Measurements from ENCODE around the gene SNX9.
"Not testable (repeated sequence)": the region's sequence is repeated elsewhere in the genome, so short reads cannot be mapped to it uniquely, and the experiment has no call there.

SNX9 gene

GRCh38 chr6:157946865-157947532 lies 124.0 kb downstream of the SNX9 start:
- Histone ChIP-seq H3K9ac (ENCODE audit: low read length) (no peak overlapping the region), H3K4me2 (ENCODE audit: low read length) (no peak overlapping the region), H3K27ac (ENCODE audit: low read depth, low read length, poor library complexity, severe bottlenecking) (no peak overlapping the region), H3K79me2 (ENCODE audit: insufficient read depth, low read length) (no peaks in the 10 kb centered on the region), H3K4me1 (ENCODE audit: insufficient read depth, low read length, severe bottlenecking) (no peaks in the 10 kb centered on the region), H3F3A (ENCODE audit: insufficient read depth, low read length) (no peaks in the 10 kb centered on the region), H2AFZ (ENCODE audit: low read length) (no peak overlapping the region), H3K4me3 (ENCODE audit: low read depth, low read length, poor library complexity, severe bottlenecking) (no peak overlapping the region), H3K36me3 (ENCODE audit: insufficient read depth, low read length) (no peaks in the 10 kb centered on the region; the same call in 1 of the 2 replicates), H4K20me1 (ENCODE audit: insufficient read depth, low read length) (no peaks in the 10 kb centered on the region), H3K27me3 (ENCODE audit: insufficient read depth, low read length) (peaks cover 4% of the 10 kb centered on the region; the same call in 1 of the 2 replicates), H3K9me3 (ENCODE audit: low read length) (no peaks in the 10 kb centered on the region), H3K9me2 (ENCODE audit: low read depth, low read length) (no peaks in the 10 kb centered on the region)
- TF ChIP-seq CTCF (IDR thresholded peaks at IDR 0.05; ENCODE audit: low read length) (peak; percentile 53), EZH2 (IDR thresholded peaks at IDR 0.05; ENCODE audit: borderline replicate concordance, low read length) (no peak)

- not testable (repeated sequence) for H3K4me2 ChIP-seq (ENCODE audit: low read length); H2AFZ ChIP-seq (ENCODE audit: low read length); H3F3A ChIP-seq (ENCODE audit: insufficient read depth, low read length); H3K4me3 ChIP-seq (ENCODE audit: low read depth, low read length, poor library complexity, severe bottlenecking); H3K9me3 ChIP-seq (ENCODE audit: low read length); H3K27me3 ChIP-seq (ENCODE audit: insufficient read depth, low read length); H3K4me1 ChIP-seq (ENCODE audit: insufficient read depth, low read length, severe bottlenecking); H3K36me3 ChIP-seq (ENCODE audit: insufficient read depth, low read length); H3K27ac ChIP-seq (ENCODE audit: low read depth, low read length, poor library complexity, severe bottlenecking); H3K79me2 ChIP-seq (ENCODE audit: insufficient read depth, low read length); H3K9me2 ChIP-seq (ENCODE audit: low read depth, low read length); H4K20me1 ChIP-seq (ENCODE audit: insufficient read depth, low read length); H3K9ac ChIP-seq (ENCODE audit: low read length)
These were observed 127.9 kb downstream of the SNX9 start for GRCh38 chr6:157950899-157951298.

- no peaks in the 10 kb centered on the region for H3K9me3 ChIP-seq (ENCODE audit: low read length)
These were observed 128.8 kb downstream of the SNX9 start for GRCh38 chr6:157951828-157952227.

More at GRCh38 chr6:157951828-157952227, 128.8 kb downstream of the SNX9 start:
- Histone ChIP-seq H3K4me1 (ENCODE audit: insufficient read depth, low read length, severe bottlenecking) (no peaks in the 10 kb centered on the region), H3K4me3 (ENCODE audit: low read depth, low read length, poor library complexity, severe bottlenecking) (no peak overlapping the region), H3F3A (ENCODE audit: insufficient read depth, low read length) (no peaks in the 10 kb centered on the region), H2AFZ (ENCODE audit: low read length) (no peak overlapping the region), H3K4me2 (ENCODE audit: low read length) (no peak overlapping the region), H3K36me3 (ENCODE audit: insufficient read depth, low read length) (no peaks in the 10 kb centered on the region; the same call in 1 of the 2 replicates), H3K9ac (ENCODE audit: low read length) (no peak overlapping the region), H3K9me2 (ENCODE audit: low read depth, low read length) (no peaks in the 10 kb centered on the region), H3K79me2 (ENCODE audit: insufficient read depth, low read length) (no peaks in the 10 kb centered on the region), H3K27me3 (ENCODE audit: insufficient read depth, low read length) (0 out of 2 replicates have a peak, but pooled peaks cover 4% of the 10 kb centered on the region), H3K27ac (ENCODE audit: low read depth, low read length, poor library complexity, severe bottlenecking) (no peak overlapping the region), H4K20me1 (ENCODE audit: insufficient read depth, low read length) (no peaks in the 10 kb centered on the region)
- TF ChIP-seq CTCF (IDR thresholded peaks at IDR 0.05; ENCODE audit: low read length) (no peak), EZH2 (IDR thresholded peaks at IDR 0.05; ENCODE audit: borderline replicate concordance, low read length) (no peak)
